Colon (tissue), 2 donors: ENCODE data around the gene GUCY1B1.

ENCODE experiments used
- FAIRE-seq: peaks from 2 replicates; lab custom pipeline; 2012; peaks lifted over from hg19 to GRCh38; lab: Jason Lieb, UNC
- donor health status: control.
- donor health status: control.

GUCY1B1 gene

GRCh38 chr4:155761916-155762315, 3.1 kb downstream of the GUCY1B1 start:
- no peak for FAIRE-seq

- no peak for FAIRE-seq
These were observed 3.5 kb downstream of the GUCY1B1 start for GRCh38 chr4:155762334-155762733.

GRCh38 chr4:155763551-155763950, 4.7 kb downstream of the GUCY1B1 start:
- FAIRE-seq = peak; percentile 21

GRCh38 chr4:155765149-155765548, 6.3 kb downstream of the GUCY1B1 start:
- no peak for FAIRE-seq

- no peak for FAIRE-seq
These were observed 7.8 kb downstream of the GUCY1B1 start for GRCh38 chr4:155766622-155767021.

- no peak for FAIRE-seq
These were observed 9.5 kb downstream of the GUCY1B1 start for GRCh38 chr4:155768370-155768769.

- FAIRE-seq = no peak
These were observed 10.3 kb downstream of the GUCY1B1 start for GRCh38 chr4:155769090-155769489.

GRCh38 chr4:155772459-155773195, 13.8 kb downstream of the GUCY1B1 start:
- FAIRE-seq = no peak

- FAIRE-seq = no peak
These were observed 14.5 kb downstream of the GUCY1B1 start for GRCh38 chr4:155773196-155773800.

- FAIRE-seq = no peak
These were observed 15.2 kb downstream of the GUCY1B1 start for GRCh38 chr4:155774033-155774432.

- no peak for FAIRE-seq
These were observed 19.3 kb downstream of the GUCY1B1 start for GRCh38 chr4:155777971-155778735.

GRCh38 chr4:155780775-155781174, 22.0 kb downstream of the GUCY1B1 start:
- FAIRE-seq = no peak

GRCh38 chr4:155781249-155781831, 22.5 kb downstream of the GUCY1B1 start:
- peak; percentile 87 for FAIRE-seq

GRCh38 chr4:155784637-155785036, 25.8 kb downstream of the GUCY1B1 start:
- peak; percentile 5 for FAIRE-seq

GRCh38 chr4:155785828-155786227, 27.0 kb downstream of the GUCY1B1 start:
- FAIRE-seq = no peak

- FAIRE-seq = no peak
These were observed 28.4 kb downstream of the GUCY1B1 start for GRCh38 chr4:155787113-155787710.

GRCh38 chr4:155789391-155789790, 30.6 kb downstream of the GUCY1B1 start:
- FAIRE-seq = no peak

GRCh38 chr4:155789982-155790381, 31.2 kb downstream of the GUCY1B1 start:
- no peak for FAIRE-seq

- no peak for FAIRE-seq
These were observed 35.9 kb downstream of the GUCY1B1 start for GRCh38 chr4:155794589-155795236.

GRCh38 chr4:155795991-155796390, 37.2 kb downstream of the GUCY1B1 start:
- no peak for FAIRE-seq

GRCh38 chr4:155797581-155797980, 38.8 kb downstream of the GUCY1B1 start:
- FAIRE-seq = peak; percentile 58
